ENCODE results near the gene SLC22A12. TPM values are rescaled to one million over a fixed set of nuclear protein-coding genes. Genes with fewer than 3 reads are reported as not detected.

The SLC22A12 gene
- total RNA-seq, 1 donor from 2014 or later, result not detected

DNA sequence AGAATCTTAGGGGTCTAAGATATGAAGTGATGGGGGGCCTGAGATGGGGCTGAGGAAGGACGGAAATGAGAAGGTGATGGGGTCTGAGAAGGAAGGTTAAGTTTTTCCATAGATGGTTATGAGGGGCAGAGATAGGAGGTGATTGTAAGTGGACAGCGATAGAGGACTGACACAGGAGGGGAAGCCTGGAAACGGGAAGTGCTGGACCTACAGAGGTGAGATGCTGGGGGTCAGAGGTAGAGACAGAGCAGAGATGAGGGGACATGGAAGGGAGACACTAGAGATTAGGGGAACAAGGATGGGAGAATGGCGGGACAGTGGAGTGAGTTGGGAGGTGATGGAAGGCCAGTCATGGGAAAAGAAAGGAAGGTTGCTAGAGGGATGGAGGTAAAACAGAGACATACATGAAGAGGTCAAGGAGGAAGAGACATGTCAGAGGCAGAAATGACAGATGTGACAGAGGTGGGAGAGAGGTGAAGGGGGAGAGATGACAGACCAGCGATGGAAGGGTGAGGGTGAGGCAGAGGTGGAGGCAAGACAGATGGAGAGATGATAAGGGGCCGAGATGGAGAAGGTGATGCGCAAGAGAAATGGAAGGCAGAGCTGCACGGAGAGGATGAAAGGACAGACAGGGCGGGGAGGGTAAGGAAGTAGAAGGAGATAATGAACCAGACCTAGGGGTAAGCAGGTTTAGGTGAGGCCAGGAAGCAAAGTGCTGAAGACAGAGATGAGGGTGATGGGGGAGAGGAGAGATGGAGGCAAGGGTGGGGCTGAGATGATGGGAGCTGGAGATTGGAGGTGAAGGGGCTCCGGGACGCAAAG, 50.8 kb downstream of the SLC22A12 start:
- TF ChIP-seq, protein P1, sequence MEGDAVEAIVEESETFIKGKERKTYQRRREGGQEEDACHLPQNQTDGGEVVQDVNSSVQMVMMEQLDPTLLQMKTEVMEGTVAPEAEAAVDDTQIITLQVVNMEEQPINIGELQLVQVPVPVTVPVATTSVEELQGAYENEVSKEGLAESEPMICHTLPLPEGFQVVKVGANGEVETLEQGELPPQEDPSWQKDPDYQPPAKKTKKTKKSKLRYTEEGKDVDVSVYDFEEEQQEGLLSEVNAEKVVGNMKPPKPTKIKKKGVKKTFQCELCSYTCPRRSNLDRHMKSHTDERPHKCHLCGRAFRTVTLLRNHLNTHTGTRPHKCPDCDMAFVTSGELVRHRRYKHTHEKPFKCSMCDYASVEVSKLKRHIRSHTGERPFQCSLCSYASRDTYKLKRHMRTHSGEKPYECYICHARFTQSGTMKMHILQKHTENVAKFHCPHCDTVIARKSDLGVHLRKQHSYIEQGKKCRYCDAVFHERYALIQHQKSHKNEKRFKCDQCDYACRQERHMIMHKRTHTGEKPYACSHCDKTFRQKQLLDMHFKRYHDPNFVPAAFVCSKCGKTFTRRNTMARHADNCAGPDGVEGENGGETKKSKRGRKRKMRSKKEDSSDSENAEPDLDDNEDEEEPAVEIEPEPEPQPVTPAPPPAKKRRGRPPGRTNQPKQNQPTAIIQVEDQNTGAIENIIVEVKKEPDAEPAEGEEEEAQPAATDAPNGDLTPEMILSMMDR (IDR thresholded peaks at IDR 0.05; ENCODE audit: partially characterized antibody, unreplicated experiment), result no peak
- H3K36me3 Mint-ChIP-seq (ENCODE audit: unreplicated experiment), result no peaks in the 10 kb centered on the region
- H3K9me3 Mint-ChIP-seq (ENCODE audit: unreplicated experiment), result peaks cover 3% of the 10 kb centered on the region
- DNase-seq, result no peak
- H3K27me3 Mint-ChIP-seq (ENCODE audit: unreplicated experiment), result peaks cover 12% of the 10 kb centered on the region
- peaks cover 22% of the 10 kb centered on the region for H3K4me1 Mint-ChIP-seq (ENCODE audit: low read depth, unreplicated experiment)
- H3K4me3 Mint-ChIP-seq (ENCODE audit: unreplicated experiment), result no peak overlapping the region
- H3K27ac Mint-ChIP-seq (ENCODE audit: unreplicated experiment), result no peak overlapping the region

GRCh38 chr11:64642418-64642735, 51.4 kb downstream of the SLC22A12 start:
- no peak for DNase-seq
- TF ChIP-seq, protein P1 (IDR thresholded peaks at IDR 0.05; ENCODE audit: partially characterized antibody, unreplicated experiment), result no peak
- Mint-ChIP-seq H3K27ac (ENCODE audit: unreplicated experiment) (no peak overlapping the region), H3K4me3 (ENCODE audit: unreplicated experiment) (peak overlapping the region; percentile 38), H3K27me3 (ENCODE audit: unreplicated experiment) (peaks cover 12% of the 10 kb centered on the region), H3K4me1 (ENCODE audit: low read depth, unreplicated experiment) (peaks cover 26% of the 10 kb centered on the region), H3K9me3 (ENCODE audit: unreplicated experiment) (peaks cover 3% of the 10 kb centered on the region), H3K36me3 (ENCODE audit: unreplicated experiment) (no peaks in the 10 kb centered on the region)

DNA sequence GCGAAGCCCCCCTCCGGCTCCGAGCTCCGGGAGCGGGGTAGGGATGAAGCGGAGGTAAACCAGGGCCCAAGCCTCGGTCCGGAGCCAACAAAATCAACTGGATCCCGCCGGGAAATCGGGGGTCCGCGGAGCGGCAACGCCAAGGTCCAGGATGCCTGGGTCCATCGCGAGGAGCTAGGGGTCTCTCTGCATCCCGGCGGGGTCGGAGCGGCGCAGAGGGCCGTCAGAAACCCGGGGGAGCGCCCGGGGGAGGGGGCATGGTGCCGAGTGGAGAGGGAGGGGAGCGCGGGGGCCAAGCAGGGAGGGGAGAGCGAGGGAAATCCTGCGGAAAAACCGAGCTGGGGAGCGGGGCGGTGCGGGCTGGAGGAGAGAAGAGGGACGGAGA, 51.8 kb downstream of the SLC22A12 start:
- no peak overlapping the region for H3K4me3 Mint-ChIP-seq (ENCODE audit: unreplicated experiment)

DNA sequence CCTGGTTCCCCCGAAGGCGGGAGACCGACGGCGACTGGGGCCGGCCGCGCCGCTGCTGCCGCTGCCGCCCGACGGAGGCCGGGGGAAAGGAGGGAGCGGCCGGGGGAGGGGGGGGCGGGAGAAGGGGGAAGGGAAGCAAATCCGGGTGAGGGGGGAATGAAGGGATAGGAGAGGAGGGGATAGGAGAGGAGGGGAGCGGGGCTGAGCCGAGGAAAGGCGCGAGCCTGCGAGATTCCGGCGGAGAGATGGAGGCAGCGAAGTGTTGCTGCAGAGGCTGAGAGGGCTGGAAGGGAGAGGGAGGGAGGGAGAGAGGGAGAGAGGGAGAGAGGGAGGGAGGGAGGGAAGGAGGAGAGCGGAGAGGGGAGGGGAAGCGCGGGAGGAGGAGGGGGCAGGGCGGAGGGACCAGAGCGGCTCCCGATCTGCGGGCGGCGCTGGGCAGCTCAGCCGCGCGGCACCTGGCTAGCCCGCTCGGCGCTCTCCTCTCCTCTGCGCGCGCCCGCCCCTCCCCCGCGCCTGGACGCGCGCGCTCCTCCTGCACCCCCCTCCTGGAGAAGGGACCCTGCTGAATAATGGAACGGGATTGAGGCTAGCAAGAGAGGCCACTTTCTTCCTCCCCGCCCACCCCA, 52.3 kb downstream of the SLC22A12 start:
- peaks cover 16% of the 10 kb centered on the region for H3K27me3 Mint-ChIP-seq (ENCODE audit: unreplicated experiment)
- peak overlapping the region; percentile 79 for H3K4me3 Mint-ChIP-seq (ENCODE audit: unreplicated experiment)
- no peak overlapping the region for H3K27ac Mint-ChIP-seq (ENCODE audit: unreplicated experiment)
- TF ChIP-seq, protein P1 (IDR thresholded peaks at IDR 0.05; ENCODE audit: partially characterized antibody, unreplicated experiment), result no peak
- peak; percentile 69 for DNase-seq
- H3K4me1 Mint-ChIP-seq (ENCODE audit: low read depth, unreplicated experiment), result peaks cover 27% of the 10 kb centered on the region
- H3K9me3 Mint-ChIP-seq (ENCODE audit: unreplicated experiment), result peaks cover 3% of the 10 kb centered on the region
- no peaks in the 10 kb centered on the region for H3K36me3 Mint-ChIP-seq (ENCODE audit: unreplicated experiment)

More for the DNA sequence above, 51.8 kb downstream of the SLC22A12 start:
- peaks cover 27% of the 10 kb centered on the region for H3K4me1 Mint-ChIP-seq (ENCODE audit: low read depth, unreplicated experiment)
- no peak for DNase-seq
- TF ChIP-seq, protein P1 (IDR thresholded peaks at IDR 0.05; ENCODE audit: partially characterized antibody, unreplicated experiment), result no peak
- H3K27me3 Mint-ChIP-seq (ENCODE audit: unreplicated experiment), result peaks cover 14% of the 10 kb centered on the region
- H3K27ac Mint-ChIP-seq (ENCODE audit: unreplicated experiment), result no peak overlapping the region
- H3K9me3 Mint-ChIP-seq (ENCODE audit: unreplicated experiment), result peaks cover 3% of the 10 kb centered on the region
- H3K36me3 Mint-ChIP-seq (ENCODE audit: unreplicated experiment), result no peaks in the 10 kb centered on the region
